GM23248 (cell line): ENCODE measurements around the gene VEGFB. TPM values are rescaled to one million over a fixed set of nuclear protein-coding genes. Genes with fewer than 3 reads are reported as not detected.

Experiments used
- DNase-seq: peaks from one replicate; pipeline ENCODE4 v3.0.0-alpha.2; 2015
- H2AFZ ChIP-seq: fragments of 200-600 bp; sonication (generic); 2 replicates; pipeline ENCODE4 v1.6.1; 2016; ENCODE audit warnings: antibody characterized with exemption
- H3F3A ChIP-seq: fragments of 200-600 bp; sonication (generic); 2 replicates; pipeline ENCODE4 v1.6.1; 2016; ENCODE audit warnings: mild to moderate bottlenecking, antibody characterized with exemption, mixed run types; ENCODE audit not compliant: insufficient read depth
- H3K27ac ChIP-seq: fragments of 200-600 bp; sonication (generic); 2 replicates; pipeline ENCODE4 v1.5.1; 2016; ENCODE audit warnings: mild to moderate bottlenecking
- H3K27me3 ChIP-seq: fragments of 200-600 bp; sonication (generic); replicated peaks from 2 replicates; pipeline ENCODE4 v1.6.1; 2016; ENCODE audit warnings: mild to moderate bottlenecking; ENCODE audit not compliant: insufficient read depth
- H3K36me3 ChIP-seq: fragments of 200-600 bp; sonication (generic); 2 replicates; pipeline ENCODE4 v1.6.1; 2016; ENCODE audit warnings: low read depth, mild to moderate bottlenecking
- H3K4me1 ChIP-seq: fragments of 200-600 bp; sonication (generic); 2 replicates; pipeline ENCODE4 v1.6.1; 2016; ENCODE audit warnings: mild to moderate bottlenecking; ENCODE audit not compliant: insufficient read depth
- H3K4me2 ChIP-seq: fragments of 200-600 bp; sonication (generic); one replicate; pipeline ENCODE4 v1.6.1; 2016; ENCODE audit warnings: mild to moderate bottlenecking; ENCODE audit not compliant: unreplicated experiment
- H3K4me3 ChIP-seq: fragments of 200-600 bp; sonication (generic); 2 replicates; pipeline ENCODE4 v1.5.1; 2016; ENCODE audit warnings: mild to moderate bottlenecking
- H3K79me2 ChIP-seq: fragments of 200-600 bp; sonication (generic); 2 replicates; pipeline ENCODE4 v1.6.1; 2016; ENCODE audit warnings: mild to moderate bottlenecking; ENCODE audit not compliant: insufficient read depth
- H3K9ac ChIP-seq: fragments of 200-600 bp; sonication (generic); 2 replicates; pipeline ENCODE4 v1.6.1; 2016; ENCODE audit warnings: mild to moderate bottlenecking
- H3K9me2 ChIP-seq: fragments of 200-600 bp; sonication (generic); 2 replicates; pipeline ENCODE4 v1.6.1; 2016; ENCODE audit warnings: mixed run types, mild to moderate bottlenecking, moderate library complexity; ENCODE audit not compliant: insufficient read depth
- H3K9me3 ChIP-seq: fragments of 200-600 bp; sonication (generic); one replicate; pipeline ENCODE4 v1.6.1; 2017; ENCODE audit warnings: low read depth
- H4K20me1 ChIP-seq: fragments of 200-600 bp; sonication (generic); 2 replicates; pipeline ENCODE4 v1.6.0; 2016; ENCODE audit not compliant: insufficient read depth
- EZH2 ChIP-seq: fragments of 200-600 bp; sonication (generic); IDR thresholded peaks from 2 replicates; pipeline ENCODE4 v1.6.1; 2018; ENCODE audit warnings: antibody characterized with exemption, mild to moderate bottlenecking; ENCODE audit not compliant: insufficient read depth, poor library complexity, severe bottlenecking
- EZH2phosphoT487 ChIP-seq: fragments of 200-600 bp; sonication (generic); IDR thresholded peaks from 2 replicates; pipeline ENCODE4 v1.6.1; 2018; ENCODE audit warnings: antibody characterized with exemption, moderate library complexity, mild to moderate bottlenecking, low read depth; ENCODE audit not compliant: insufficient read depth
- WGBS, 2 experiments: methylation state at CpG; one replicate each; pipeline ENCODE4 v1.1.6; 2015 to 2017; ENCODE audit warnings: low lambda C conversion rate in 2 of 2, low coverage in 1 of 2; ENCODE audit errors: missing lambda C conversion rate in 2 of 2; 5-methylcytosine and 5-hydroxymethylcytosine counted together
- in situ Hi-C: fragments of 300-500 bp; cut with MboI; formaldehyde crosslinking; loops from 2 replicates; pipeline ENCODE4 v1.15.0; 2020
- polyA plus RNA-seq: library from polyadenylated mRNA; unstranded; fragments of >200 nt; fragmentation: Nextera tagmentation; extraction: Ambion mirVana; gene quantifications from 2 replicates; pipeline ENCODE4 v1.2.1, GENCODE V29; 2016
- total RNA-seq: library from RNA; depleted of rRNA; stranded (reverse); fragments of >200 nt; shearing (Covaris generic); gene quantifications from 2 replicates; pipeline ENCODE4 v1.2.3, GENCODE V29; 2014

The VEGFB gene
- total and polyA plus RNA-seq, 2 experiments from 2014 or later, result 21.6 to 27.8 TPM

GRCh38 chr11:64239662-64240434 lies 5.5 kb downstream of the VEGFB start:
- Histone ChIP-seq H3K9me2 (no peaks in the 10 kb centered on the region), H2AFZ (peak overlapping the region; percentile 85), H3F3A (peaks cover 11% of the 10 kb centered on the region; the same call in 1 of the 2 replicates), H3K27me3 (no peaks in the 10 kb centered on the region), H3K4me2 (peak overlapping the region; percentile 91), H3K4me3 (peak overlapping the region; percentile 75), H3K4me1 (peaks cover 15% of the 10 kb centered on the region), H3K36me3 (no peaks in the 10 kb centered on the region; the same call in 1 of the 2 replicates), H3K9ac (peak overlapping the region; percentile 85), H4K20me1 (no peaks in the 10 kb centered on the region), H3K9me3 (no peaks in the 10 kb centered on the region), H3K27ac (peak overlapping the region; percentile 85), H3K79me2 (peaks cover 41% of the 10 kb centered on the region)
- DNase-seq, result no peak
- 86 to 89% methylated on average over 10 to 11 of the region's 11 CpGs for WGBS, 2 experiments
- in situ Hi-C loops, result no loop called here
- TF ChIP-seq EZH2phosphoT487, result no peak
- TF ChIP-seq EZH2, result no peak

GRCh38 chr11:64240435-64241240 lies 6.3 kb downstream of the VEGFB start, which contains the start of gene FKBP2:
TSS of gene FKBP2 (plus strand) at chr11:64241095. CDS start at chr11:64242388, 1,293 bp downstream.
- no peaks in the 10 kb centered on the region for H3K9me2 ChIP-seq
- H3K4me2 ChIP-seq, result peak within 1 kb of the TSS; percentile 91
- H4K20me1 ChIP-seq, result no peaks in the 10 kb centered on the region
- H3K9me3 ChIP-seq, result no peaks in the 10 kb centered on the region
- H3K9ac ChIP-seq, result peak within 1 kb of the TSS; percentile 85
- H3K27me3 ChIP-seq, result no peaks in the 10 kb centered on the region
- DNase-seq, result peak; percentile 99
- peaks cover 18% of the 10 kb centered on the region; the same call in 1 of the 2 replicates for H3F3A ChIP-seq
- H3K4me1 ChIP-seq, result peaks cover 15% of the 10 kb centered on the region
- peak within 1 kb of the TSS; percentile 85 for H3K27ac ChIP-seq
- no peaks in the 10 kb centered on the region; the same call in 1 of the 2 replicates for H3K36me3 ChIP-seq
- no peak for TF ChIP-seq EZH2
- TF ChIP-seq EZH2phosphoT487, result no peak
- peaks cover 42% of the 10 kb centered on the region for H3K79me2 ChIP-seq
- in situ Hi-C loops, result no loop called here
- 3 to 4% methylated on average over 50 to 57 of the region's 58 CpGs for WGBS, 2 experiments
- H3K4me3 ChIP-seq, result peak within 1 kb of the TSS; percentile 75
- peak within 1 kb of the TSS; percentile 85 for H2AFZ ChIP-seq

GRCh38 chr11:64241241-64241490 lies 6.8 kb downstream of the VEGFB start:
- peak overlapping the region; percentile 85 for H3K27ac ChIP-seq
- peak overlapping the region; percentile 85 for H2AFZ ChIP-seq
- H3K4me2 ChIP-seq, result no peak overlapping the region
- H3F3A ChIP-seq, result peaks cover 18% of the 10 kb centered on the region; the same call in 1 of the 2 replicates
- 2% methylated on average over 24 of the region's 24 CpGs; no CpG with 5 or more reads in 1 of the 2 experiments for WGBS, 2 experiments
- H3K4me3 ChIP-seq, result peak overlapping the region; percentile 75
- H4K20me1 ChIP-seq, result no peaks in the 10 kb centered on the region
- DNase-seq, result peak; percentile 99
- no peak for TF ChIP-seq EZH2phosphoT487
- TF ChIP-seq EZH2, result no peak
- H3K36me3 ChIP-seq, result no peaks in the 10 kb centered on the region; the same call in 1 of the 2 replicates
- peaks cover 45% of the 10 kb centered on the region for H3K79me2 ChIP-seq
- H3K9ac ChIP-seq, result peak overlapping the region; percentile 85
- H3K9me3 ChIP-seq, result no peaks in the 10 kb centered on the region
- H3K27me3 ChIP-seq, result no peaks in the 10 kb centered on the region
- H3K9me2 ChIP-seq, result no peaks in the 10 kb centered on the region
- H3K4me1 ChIP-seq, result peaks cover 15% of the 10 kb centered on the region
- in situ Hi-C loops, result no loop called here

GRCh38 chr11:64241491-64242374 lies 7.3 kb downstream of the VEGFB start:
- TF ChIP-seq EZH2 (no peak), EZH2phosphoT487 (no peak)
- H3K27me3 ChIP-seq, result no peaks in the 10 kb centered on the region
- in situ Hi-C loops, result no loop called here
- H4K20me1 ChIP-seq, result no peaks in the 10 kb centered on the region
- H2AFZ ChIP-seq, result peak overlapping the region; percentile 36; the same call in 1 of the 2 replicates
- peak overlapping the region; percentile 85 for H3K9ac ChIP-seq
- H3K9me2 ChIP-seq, result no peaks in the 10 kb centered on the region
- peaks cover 46% of the 10 kb centered on the region for H3K79me2 ChIP-seq
- WGBS, 2 experiments, result 2% methylated on average over 19 to 49 of the region's 63 CpGs
- DNase-seq, result peak; percentile 59
- peaks cover 18% of the 10 kb centered on the region; the same call in 1 of the 2 replicates for H3F3A ChIP-seq
- peak overlapping the region; percentile 45 for H3K27ac ChIP-seq
- no peaks in the 10 kb centered on the region for H3K9me3 ChIP-seq
- H3K4me1 ChIP-seq, result peaks cover 15% of the 10 kb centered on the region
- peak overlapping the region; percentile 72 for H3K4me2 ChIP-seq
- no peaks in the 10 kb centered on the region; the same call in 1 of the 2 replicates for H3K36me3 ChIP-seq
- peak overlapping the region; percentile 75 for H3K4me3 ChIP-seq
